HG03097 (cell line): Measurements from ENCODE around the gene UACA.
"Not testable (repeated sequence)": the region's sequence is repeated elsewhere in the genome, so short reads cannot be mapped to it uniquely, and the experiment has no call there.

ENCODE experiments used
- ATAC-seq: cut with Tn5 transposase; IDR thresholded peaks from one replicate; pipeline ENCODE4 v1.9.1; 2021; ENCODE audit not compliant: unreplicated experiment, low FRiP score

The UACA gene

GRCh38 chr15:70753101-70753829 is 10.1 kb downstream of the UACA start:
- ATAC-seq = no peak

- ATAC-seq = no peak
Measured at GRCh38 chr15:70752193-70752635, 11.1 kb downstream of the UACA start.

- no peak for ATAC-seq
Measured at GRCh38 chr15:70750203-70750869, 13.0 kb downstream of the UACA start.

GRCh38 chr15:70748281-70748747 is 15.0 kb downstream of the UACA start:
- ATAC-seq = no peak

GRCh38 chr15:70746598-70746997 is 16.8 kb downstream of the UACA start:
- ATAC-seq = not testable (repeated sequence)

GRCh38 chr15:70742928-70743327 is 20.4 kb downstream of the UACA start:
- ATAC-seq = no peak

GRCh38 chr15:70741677-70742293 is 21.6 kb downstream of the UACA start:
- ATAC-seq = no peak

GRCh38 chr15:70741107-70741531 is 22.2 kb downstream of the UACA start:
- ATAC-seq = no peak

GRCh38 chr15:70735040-70735439 is 28.3 kb downstream of the UACA start:
- ATAC-seq = not testable (repeated sequence)

GRCh38 chr15:70729164-70729563 is 34.2 kb downstream of the UACA start:
- ATAC-seq = no peak

GRCh38 chr15:70726753-70727152 is 36.6 kb downstream of the UACA start:
- ATAC-seq = no peak

- no peak for ATAC-seq
Measured at GRCh38 chr15:70723927-70724326, 39.4 kb downstream of the UACA start.

GRCh38 chr15:70723122-70723422 is 40.3 kb downstream of the UACA start:
- no peak for ATAC-seq

- ATAC-seq = no peak
Measured at GRCh38 chr15:70722266-70723121, 40.9 kb downstream of the UACA start.

- no peak for ATAC-seq
Measured at GRCh38 chr15:70720228-70721016, 42.9 kb downstream of the UACA start.

- no peak for ATAC-seq
Measured at GRCh38 chr15:70717237-70717793, 46.0 kb downstream of the UACA start.

- no peak for ATAC-seq
Measured at GRCh38 chr15:70715840-70716485, 47.4 kb downstream of the UACA start.

- ATAC-seq = no peak
Measured at GRCh38 chr15:70714565-70714964, 48.8 kb downstream of the UACA start.

- no peak for ATAC-seq
Measured at GRCh38 chr15:70714015-70714414, 49.3 kb downstream of the UACA start.
